ENCODE results near the gene UBE2R2.
"Not testable (repeated sequence)": the region's sequence is repeated elsewhere in the genome, so short reads cannot be mapped to it uniquely, and the experiment has no call there.

The UBE2R2 gene

GRCh38 chr9:33840381-33840780 lies 23.4 kb downstream of the UBE2R2 start:
- no peak for DNase-seq (ENCODE audit: low read depth in 2 of 2, low spot score in 1 of 2)

DNA sequence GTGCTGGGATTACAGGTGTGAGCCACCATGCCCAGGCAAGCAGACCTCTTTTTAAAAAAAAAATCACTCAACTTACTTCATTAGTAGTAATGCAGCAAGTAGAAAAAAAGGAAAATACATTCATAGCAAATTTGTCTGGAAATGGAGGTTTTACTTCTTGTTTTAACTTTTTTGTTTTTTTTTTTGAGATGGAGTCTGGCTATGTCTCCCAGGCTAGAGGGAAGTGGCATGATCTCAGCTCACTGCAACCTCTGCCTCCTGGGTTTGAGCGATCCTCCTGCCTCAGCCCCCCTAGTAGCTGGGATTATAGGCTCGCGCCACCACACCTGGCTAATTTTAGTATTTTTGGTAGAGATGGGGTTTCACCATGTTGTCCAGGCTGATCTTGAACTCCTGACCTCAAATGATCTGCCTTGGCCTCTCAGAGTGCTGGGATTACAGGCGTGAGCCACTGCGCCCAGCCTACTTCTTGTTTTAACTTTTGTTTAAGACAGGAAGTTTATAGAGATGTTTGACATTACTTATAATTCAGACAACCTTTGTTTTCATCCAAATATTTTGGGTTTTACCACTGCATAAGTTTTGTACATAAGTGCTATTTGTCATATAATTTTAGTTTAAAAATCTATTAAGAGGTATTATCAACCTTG lies 26.5 kb downstream of the UBE2R2 start:
- DNase-seq (ENCODE audit: low read depth in 2 of 2, low spot score in 1 of 2): no peak

DNA sequence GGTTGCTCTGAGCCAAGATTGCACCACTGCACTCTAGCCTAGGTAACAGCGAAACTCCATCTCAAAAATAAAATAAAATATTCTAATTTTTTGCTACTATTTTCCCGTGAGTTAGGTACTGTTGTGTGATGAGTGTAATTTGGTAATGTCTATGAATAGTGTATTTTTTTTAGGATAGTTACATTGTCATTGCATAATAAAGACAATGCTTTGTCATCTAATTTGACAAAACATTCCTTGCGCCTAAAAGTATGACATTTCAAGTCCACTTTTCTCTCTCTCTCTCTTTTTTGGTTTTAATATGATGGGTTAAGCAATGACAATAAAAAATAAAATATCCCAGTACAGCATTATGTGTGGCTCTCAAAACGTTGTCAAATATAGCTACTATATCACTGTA lies 29.3 kb downstream of the UBE2R2 start:
- no peak for DNase-seq (ENCODE audit: low read depth in 2 of 2, low spot score in 1 of 2)

- not testable (repeated sequence) for DNase-seq (ENCODE audit: low read depth in 2 of 2, low spot score in 1 of 2)
Measured at GRCh38 chr9:33847894-33848205, 30.9 kb downstream of the UBE2R2 start.

DNA sequence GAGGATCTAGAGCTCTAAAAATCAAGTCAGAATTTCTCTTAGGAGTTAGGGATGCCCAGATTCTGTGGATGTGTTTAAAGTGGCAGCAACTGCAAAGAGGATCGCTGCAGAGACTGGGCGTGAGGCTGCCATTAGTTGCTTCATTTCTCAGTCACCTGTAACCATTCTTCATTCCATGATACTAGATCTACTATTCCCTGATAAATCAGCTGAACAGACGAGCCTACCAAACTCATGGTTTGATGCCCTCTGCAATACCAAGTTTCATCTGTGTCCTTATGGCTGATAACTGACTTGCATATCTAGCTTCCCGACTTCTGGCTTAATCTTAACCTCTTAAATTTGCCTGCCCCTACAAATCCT lies 33.3 kb downstream of the UBE2R2 start:
- no peak for DNase-seq (ENCODE audit: low read depth in 2 of 2, low spot score in 1 of 2)

- no peak for DNase-seq (ENCODE audit: low read depth in 2 of 2, low spot score in 1 of 2)
Measured at GRCh38 chr9:33850677-33851076, 33.7 kb downstream of the UBE2R2 start.

GRCh38 chr9:33851301-33851700 lies 34.3 kb downstream of the UBE2R2 start:
- DNase-seq (ENCODE audit: low read depth in 2 of 2, low spot score in 1 of 2): no peak

GRCh38 chr9:33852216-33852826 lies 35.4 kb downstream of the UBE2R2 start:
- peak in 1 of 2 donors; percentile 12 for DNase-seq (ENCODE audit: low read depth in 2 of 2, low spot score in 1 of 2)

- DNase-seq (ENCODE audit: low read depth in 2 of 2, low spot score in 1 of 2): no peak
Measured at GRCh38 chr9:33856247-33856646, 39.3 kb downstream of the UBE2R2 start.

- no peak for DNase-seq (ENCODE audit: low read depth in 2 of 2, low spot score in 1 of 2)
Measured at GRCh38 chr9:33858423-33858822, 41.5 kb downstream of the UBE2R2 start.

- DNase-seq (ENCODE audit: low read depth in 2 of 2, low spot score in 1 of 2): no peak
Measured at GRCh38 chr9:33860200-33860871, 43.4 kb downstream of the UBE2R2 start.

DNA sequence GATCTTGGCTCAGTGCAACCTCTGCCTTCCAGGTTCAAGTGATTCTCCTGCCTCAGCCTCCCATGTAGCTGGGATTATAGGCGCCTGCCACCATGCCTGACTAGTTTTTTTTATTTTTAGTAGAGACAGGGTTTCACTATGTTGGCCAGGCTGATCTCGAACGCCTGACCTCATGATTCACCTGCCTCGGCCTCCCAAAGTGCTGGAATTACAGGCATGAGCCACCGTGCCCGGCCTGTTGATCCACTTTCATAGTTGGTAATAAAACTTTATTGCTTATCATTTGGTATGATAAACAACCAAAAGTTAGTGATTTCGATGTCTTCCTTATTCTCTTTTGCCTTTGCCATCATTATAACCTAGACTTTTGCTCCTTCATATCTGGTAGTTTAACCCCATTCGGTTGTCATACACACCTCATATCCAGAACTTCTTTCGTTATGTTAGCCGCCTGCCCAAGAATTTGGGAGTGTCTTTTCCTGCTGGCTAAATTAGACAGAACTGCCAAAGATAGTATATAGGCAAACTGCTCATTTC lies 45.0 kb downstream of the UBE2R2 start:
- no peak for DNase-seq (ENCODE audit: low read depth in 2 of 2, low spot score in 1 of 2)

DNA sequence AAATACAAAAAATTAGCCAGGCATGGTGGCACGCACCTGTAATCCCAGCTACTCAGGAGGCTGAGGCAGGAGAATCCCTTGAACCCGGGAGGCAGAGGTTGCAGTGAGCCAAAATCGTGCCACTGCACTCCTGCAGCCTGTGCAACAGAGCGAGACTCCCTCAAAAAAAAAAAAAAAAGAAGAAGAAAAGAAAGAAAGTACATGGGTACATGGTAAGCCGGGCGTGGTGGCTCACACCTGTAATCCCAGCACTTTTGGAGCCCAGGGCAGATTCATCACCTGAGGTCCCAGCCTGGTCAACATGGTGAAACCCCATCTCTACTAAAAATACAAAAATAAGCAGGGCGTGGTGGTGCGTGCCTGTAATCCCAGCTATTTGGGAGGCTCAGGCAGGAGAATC lies 46.1 kb downstream of the UBE2R2 start:
- not testable (repeated sequence) for DNase-seq (ENCODE audit: low read depth in 2 of 2, low spot score in 1 of 2)

GRCh38 chr9:33867747-33868439 lies 50.9 kb downstream of the UBE2R2 start:
- DNase-seq (ENCODE audit: low read depth in 2 of 2, low spot score in 1 of 2): no peak

DNA sequence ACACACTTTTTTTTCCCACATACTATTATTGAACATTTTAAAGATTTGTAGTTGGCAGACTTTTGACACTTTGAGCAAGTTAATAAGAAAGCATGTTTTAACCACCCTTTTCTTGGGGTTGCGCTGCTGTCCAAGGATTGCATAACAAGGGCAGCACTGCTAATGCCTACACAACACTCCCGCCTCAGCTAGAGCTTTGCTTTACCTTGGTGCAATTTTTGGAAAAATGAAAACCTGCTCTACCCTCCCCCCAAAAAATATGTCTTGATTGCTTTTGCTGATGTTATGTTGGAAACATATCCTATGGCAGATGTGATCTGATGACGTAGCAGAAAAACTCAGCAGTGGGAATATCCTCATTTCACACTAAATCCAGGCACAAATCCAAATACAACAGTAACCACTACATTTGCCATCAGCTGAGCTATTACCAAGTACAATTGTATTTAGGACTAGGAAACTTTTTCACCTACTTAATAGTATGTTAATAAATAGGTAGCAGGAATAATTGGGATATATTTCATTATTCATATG lies 51.5 kb downstream of the UBE2R2 start:
- no peak for DNase-seq (ENCODE audit: low read depth in 2 of 2, low spot score in 1 of 2)

DNA sequence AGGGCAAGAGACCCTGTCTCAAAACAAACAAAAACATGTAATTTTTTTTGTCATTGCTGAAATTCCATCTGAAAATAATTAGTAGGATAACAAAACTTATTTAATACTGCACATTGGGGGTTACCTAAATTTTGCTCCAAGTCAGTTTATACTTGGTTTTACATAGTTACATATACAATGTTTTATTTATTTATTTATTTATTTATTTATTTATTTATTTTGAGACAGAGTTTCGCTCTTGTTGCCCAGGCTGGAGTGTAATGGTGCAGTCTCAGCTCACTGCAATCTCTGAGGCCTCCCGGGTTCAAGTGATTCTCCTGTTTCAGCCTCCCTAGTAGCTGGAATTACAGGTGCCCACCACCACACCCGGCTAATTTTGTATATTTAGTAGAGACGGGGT lies 52.3 kb downstream of the UBE2R2 start:
- DNase-seq (ENCODE audit: low read depth in 2 of 2, low spot score in 1 of 2): not testable (repeated sequence)

DNA sequence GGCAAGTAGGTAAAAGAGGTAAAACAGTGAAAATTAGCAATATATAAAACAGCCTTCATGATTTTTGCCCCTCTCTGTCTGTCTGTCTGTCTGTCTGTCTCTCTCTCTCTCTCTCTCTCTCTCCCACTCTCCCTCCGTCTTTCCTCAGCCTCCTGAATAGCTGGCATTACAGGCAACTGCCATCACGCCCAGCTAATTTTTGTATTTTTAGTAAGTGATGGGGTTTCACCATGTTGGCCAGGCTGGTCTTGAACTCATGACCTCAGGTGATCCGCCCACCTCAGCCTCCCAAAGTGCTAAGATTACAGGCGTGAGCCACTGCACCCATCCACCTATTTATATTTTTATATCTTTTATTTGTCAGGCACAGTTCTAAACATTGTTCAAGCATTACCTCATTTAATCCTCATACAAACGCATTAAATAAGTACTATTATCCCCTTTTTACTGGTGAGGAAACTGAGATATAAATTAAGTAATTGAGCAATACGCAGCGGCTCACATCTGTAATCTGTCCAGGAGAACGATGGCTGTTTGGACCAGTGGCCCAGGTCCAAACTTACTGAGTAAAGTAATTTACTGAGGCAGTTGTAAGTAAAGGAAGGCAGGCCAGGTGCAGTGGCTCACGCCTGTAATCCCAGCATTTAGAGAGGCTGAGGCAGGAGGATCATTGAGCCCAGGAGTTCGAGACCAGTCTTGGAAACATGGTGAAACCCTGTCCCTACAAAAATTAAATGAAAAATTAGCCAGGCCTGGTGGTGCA lies 60.9 kb downstream of the UBE2R2 start:
- DNase-seq (ENCODE audit: low read depth in 2 of 2, low spot score in 1 of 2): no peak

DNA sequence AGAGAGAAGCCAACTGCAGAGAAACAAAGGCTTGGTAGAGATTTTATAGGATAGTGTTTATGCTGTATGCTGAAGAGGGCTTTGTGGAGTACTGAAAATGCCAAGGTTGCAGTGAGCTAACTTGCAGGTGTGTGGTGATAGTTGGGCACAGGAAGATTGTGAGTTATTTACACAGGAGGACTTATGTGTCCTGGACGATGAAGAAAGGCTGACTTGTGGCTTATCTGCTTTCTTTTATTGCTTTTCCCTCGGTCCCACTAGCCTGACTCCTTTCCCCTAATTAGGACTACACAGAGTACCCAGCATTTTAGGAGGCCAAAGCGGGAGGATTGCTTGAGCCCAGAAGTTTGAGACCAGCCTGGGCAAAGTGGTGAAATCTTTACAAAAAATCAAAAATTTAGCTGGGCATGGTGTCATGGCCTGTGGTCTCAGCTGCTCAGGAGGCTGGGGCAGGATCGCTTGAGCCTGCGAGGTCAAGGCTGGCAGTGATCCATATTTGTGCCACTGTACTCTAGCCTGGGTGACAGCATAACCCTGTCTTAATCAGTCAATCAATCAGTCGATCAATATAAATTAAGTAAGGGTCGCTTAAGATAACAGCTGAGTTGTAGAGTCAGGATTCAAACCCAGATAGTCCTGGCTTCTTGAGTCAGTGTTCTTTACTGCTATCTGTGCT lies 61.9 kb downstream of the UBE2R2 start:
- DNase-seq (ENCODE audit: low read depth in 2 of 2, low spot score in 1 of 2): no peak

GRCh38 chr9:33880211-33881089 lies 63.5 kb downstream of the UBE2R2 start:
- DNase-seq (ENCODE audit: low read depth in 2 of 2, low spot score in 1 of 2): no peak

Measured in stimulated activated CD8-positive, alpha-beta memory T cell treated with anti-CD3 and anti-CD28 coated beads, Interleukin-4, amount 100 ng/mL, for 1 hour (primary cell).